Measurements from ENCODE around the gene EML6.
"Not testable (repeated sequence)": the region's sequence is repeated elsewhere in the genome, so short reads cannot be mapped to it uniquely, and the experiment has no call there.

The EML6 gene

DNA sequence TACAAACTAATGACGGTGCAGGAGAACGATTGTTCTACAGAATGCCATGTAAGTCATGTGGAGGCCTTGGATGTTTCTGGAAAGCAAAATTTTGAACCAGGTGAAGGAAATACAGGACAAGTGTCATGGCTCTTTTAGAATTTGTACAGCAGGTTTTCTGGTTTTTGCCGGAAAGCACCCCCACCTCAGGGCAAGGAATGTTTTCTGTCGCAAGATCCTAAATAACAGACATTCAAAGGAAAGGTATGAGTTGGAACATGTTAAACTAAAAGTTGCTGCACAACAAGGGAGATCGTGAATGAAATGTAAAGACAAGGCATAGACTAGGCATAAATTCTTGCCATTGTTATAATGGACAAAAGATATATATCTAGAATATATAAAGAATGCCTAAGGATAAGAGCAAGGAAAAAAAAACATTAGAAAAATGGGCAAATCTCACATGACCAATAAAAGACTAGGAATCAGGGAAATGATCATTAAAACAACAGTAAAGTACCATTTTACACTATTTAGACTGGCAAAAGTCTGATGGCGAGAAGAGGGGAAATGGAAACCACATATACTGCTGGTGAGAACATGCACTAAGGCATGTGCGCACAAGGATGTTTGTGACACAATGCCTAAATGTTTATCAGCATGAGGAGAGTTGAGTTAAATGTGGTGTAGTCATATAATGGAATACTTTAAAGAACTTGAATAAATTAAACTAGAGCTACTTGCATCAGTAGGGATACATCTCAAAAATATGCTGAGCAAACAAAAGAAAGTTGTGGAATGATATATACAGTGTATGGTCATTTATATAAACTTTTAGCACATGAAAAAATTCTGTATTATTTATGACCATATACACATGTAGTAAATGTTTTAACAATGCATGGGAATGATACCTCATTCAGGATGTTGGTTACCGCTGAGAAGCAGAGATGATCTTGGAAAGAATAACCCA is 127.0 kb downstream of the EML6 start:
- DNase-seq (ENCODE audit: low read depth) = no peak

DNA sequence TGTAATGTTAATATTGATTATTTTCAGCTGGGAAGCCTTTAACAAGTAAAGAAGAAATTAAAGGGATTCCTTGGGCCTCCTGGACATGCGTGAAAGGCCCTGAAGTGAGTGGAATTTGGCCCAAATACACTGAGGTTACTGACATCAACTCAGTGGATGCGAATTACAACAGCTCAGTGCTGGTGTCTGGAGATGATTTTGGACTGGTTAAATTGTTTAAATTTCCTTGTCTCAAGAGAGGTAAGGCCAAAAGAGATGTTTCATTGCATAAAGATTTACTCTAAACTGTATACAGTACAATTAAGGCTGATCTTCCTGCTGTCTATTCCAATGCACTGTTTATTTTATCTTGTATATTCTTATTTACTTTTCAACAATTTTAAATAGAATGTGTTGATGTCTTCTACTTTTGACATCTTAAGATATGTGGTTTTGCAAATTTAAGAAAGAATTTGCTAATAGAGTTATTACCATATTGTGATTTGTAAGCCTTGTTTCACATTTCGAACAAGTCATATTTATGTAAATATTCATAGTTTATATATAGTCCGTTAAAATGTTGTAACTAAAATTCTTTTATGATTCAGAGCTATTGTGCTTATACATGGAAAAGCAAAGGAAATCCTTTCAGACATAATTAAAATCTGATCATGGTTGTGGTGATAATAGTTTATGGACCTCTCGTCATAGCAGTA is 130.3 kb downstream of the EML6 start:
- no peak for DNase-seq (ENCODE audit: low read depth)

DNA sequence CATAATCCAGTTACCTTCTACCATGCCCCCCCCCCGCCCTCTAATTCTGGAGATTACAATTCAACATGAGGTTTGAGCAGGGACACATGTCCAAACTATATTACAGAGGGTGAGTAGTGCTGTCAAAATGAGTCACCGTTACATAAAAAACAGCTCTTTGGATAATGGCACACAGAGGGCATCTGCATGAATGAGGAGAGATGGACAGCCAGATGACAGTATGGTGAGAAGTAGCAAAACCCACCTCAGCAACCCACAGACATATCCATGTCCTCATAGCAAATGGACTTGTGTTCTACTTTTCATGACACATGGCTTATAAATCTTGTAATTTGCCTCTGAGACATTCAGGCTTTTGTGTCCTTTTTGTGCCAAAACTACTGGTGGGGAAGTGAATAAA is 132.0 kb downstream of the EML6 start:
- DNase-seq (ENCODE audit: low read depth) = no peak

DNA sequence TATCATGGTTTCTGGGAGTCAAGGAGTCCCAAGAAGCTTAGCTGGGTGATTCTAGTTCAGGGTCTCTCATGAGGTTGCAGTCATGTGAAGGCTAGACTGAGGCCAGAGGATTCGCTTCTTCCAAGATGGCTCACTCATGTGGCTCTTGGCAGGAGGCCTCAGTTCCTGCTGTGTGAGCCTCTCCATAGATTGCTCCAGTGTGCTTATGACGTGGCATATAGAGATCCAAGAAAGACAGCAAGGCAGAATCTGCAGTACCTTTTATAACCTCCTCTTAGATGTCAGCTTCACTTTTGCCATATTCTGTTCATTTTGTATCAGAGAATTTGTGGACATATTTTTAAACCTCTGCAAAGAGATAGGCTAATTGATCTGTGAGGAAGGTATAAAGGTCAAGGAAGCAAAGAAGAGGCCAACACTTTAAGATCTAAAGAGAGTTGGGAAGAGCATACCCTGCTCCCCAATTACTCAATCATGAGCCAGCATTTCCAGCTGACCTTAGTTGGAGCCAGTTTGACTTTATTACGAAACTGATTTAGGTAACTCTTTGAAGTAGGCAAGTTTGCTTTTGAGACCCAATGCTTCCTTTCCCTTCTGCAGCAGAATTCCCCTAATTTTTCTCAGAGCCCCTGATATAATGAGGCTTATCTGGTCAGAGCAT is 134.7 kb downstream of the EML6 start:
- DNase-seq (ENCODE audit: low read depth) = no peak

DNA sequence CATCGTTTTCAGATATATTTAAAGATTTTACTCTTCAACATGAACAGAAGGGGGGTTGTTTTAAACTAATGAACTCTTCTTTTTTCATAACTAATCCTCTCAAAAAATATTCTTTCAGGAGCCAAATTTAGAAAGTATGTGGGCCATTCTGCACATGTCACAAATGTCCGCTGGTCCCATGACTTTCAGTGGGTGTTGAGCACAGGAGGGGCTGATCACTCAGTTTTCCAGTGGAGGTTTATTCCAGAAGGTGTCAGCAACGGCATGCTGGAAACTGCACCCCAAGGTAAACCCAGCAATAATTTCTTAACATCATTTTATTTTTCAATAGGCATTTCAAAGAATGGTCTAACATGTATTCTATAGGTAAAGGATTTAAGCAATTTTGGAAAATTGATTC is 136.0 kb downstream of the EML6 start:
- DNase-seq (ENCODE audit: low read depth) = no peak

DNA sequence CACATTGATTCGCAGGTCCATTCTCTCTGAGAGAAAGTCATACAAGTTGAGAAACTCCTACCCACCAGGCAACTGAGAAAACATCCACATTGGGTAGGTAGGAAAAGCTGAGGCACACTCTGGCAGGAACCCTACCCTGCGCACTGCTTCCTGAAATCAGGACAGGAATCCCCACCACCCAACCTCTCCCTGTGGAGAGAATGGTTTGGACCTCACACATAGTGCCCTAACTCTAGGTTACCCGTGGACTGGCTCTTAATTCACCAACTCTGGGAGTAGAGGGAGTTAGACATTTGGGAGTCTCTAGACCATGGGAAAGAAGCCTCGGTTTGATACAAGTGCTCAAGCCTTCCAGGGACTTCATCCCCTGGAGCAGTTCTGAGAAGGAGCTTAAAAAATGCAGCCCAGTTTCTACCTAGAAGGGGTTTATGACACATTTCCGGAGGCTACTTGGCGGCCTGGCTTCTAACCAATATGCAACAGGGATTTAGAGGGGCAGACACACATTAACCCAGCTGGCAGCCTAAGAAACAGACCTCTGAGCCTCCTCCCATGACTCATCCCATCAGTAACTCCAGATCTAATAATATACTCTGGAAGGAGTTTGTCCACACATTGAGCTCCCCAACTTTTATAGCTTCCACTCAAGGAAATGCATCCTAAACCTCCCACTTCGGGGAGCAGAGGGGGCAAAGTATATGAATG is 136.7 kb downstream of the EML6 start:
- DNase-seq (ENCODE audit: low read depth) = no peak

DNA sequence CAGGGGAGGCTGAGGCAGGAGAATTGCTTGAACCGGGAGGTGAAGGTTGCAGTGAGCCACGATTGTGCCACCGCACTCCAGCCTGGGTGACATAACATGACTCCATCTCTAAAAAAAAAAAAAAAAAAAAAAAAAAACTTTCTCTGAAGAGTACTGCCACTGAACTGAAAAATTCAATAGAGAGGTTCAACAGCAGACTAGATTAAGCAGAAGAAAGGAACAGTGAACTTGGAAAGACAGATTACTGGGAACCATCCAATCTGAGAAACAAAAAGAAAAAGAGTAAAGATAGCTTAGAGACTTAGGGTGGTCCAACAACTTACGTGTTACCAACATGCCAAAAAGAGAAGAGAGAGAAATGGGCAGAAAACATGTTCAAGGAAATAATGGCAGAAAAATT is 138.8 kb downstream of the EML6 start:
- DNase-seq (ENCODE audit: low read depth) = no peak

DNA sequence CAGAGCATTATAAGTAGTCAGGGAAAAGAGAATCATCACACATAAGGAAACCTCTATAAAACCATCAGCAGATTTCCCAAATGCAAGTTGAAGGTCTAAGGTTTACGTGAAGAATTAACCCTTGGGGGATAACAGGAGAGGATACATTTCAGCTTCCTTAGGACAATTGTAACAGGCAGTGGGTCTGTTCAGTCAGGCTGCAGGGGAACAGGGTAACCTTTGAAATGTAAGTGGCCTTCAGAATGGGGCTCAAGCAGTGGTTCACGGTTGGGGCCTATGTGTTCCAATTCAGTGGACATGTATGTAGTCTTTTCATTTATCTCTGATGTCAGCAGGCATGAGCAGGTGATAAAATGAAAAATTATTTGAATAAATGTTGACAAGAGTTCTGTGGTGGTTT is 139.3 kb downstream of the EML6 start:
- DNase-seq (ENCODE audit: low read depth) = no peak

DNA sequence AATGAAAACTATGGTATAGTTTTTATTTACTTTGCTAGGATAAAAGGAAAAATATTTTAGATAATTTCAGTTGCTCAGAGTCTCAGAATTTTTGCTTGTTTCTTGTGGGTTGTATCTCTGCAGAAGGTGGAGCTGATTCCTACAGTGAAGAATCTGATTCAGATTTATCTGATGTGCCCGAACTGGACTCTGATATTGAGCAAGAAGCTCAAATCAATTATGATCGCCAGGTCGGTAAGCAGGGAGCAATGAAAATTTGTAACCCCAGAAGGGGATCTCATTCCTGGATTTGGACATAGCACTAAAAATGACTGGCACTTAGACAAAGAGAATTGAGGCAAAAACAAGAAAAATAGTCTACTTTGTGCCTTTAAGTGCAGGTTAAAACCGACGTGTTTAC is 140.2 kb downstream of the EML6 start:
- no peak for DNase-seq (ENCODE audit: low read depth)

DNA sequence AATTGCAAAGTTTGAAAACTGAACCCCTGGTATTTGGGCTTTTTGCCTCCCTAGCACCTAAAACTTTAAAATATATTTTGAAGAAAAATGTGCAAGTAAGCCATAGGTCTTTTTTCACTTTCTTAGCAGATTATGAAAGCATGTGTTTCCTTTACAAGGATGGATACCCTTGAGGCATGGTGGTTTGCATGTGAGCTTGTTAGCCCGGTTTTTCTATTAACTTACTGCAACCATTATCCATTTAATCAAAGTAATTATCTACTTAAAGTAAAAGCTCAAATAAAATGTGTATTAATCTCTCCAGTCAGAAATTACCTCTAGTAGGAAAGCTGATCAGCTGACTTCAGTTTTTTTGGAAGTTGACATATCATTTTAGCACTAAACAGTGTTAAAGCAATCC is 140.6 kb downstream of the EML6 start:
- no peak for DNase-seq (ENCODE audit: low read depth)

DNA sequence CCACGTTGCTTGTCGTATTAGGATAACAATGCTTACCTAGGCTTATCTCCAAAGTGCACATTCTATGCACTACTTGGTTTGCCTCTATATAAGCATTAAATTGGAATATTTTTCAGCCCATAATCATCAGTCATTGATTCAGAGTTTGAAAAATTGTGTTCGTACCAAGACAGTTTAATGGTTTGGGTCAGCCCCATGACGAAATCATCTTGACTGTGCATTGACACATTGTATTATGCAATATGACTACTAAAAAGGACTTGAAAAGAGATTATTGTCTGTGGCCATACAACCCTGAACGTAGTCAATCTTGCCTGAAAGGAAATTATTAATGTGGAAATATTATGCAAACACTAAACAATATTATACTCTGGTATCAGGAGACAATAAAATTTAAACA is 141.3 kb downstream of the EML6 start:
- no peak for DNase-seq (ENCODE audit: low read depth)

DNA sequence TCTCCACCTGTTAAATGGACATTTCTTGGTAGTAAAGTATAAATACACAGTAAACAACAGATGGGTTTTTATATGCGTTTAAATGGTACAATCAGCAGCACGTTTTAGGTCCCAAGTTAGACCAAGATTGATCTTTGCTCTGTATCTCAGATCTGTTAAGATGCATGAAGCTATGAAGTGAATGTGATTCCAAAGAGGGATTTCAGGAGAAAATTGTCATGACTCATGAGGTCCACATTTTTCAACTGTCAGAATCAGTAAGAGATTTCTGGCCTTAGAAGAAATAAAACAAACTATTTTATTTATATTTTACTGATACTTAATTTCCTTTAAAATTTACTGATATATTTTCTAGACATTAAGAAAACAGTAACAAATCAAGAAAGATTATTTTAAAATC is 142.7 kb downstream of the EML6 start:
- no peak for DNase-seq (ENCODE audit: low read depth)

DNA sequence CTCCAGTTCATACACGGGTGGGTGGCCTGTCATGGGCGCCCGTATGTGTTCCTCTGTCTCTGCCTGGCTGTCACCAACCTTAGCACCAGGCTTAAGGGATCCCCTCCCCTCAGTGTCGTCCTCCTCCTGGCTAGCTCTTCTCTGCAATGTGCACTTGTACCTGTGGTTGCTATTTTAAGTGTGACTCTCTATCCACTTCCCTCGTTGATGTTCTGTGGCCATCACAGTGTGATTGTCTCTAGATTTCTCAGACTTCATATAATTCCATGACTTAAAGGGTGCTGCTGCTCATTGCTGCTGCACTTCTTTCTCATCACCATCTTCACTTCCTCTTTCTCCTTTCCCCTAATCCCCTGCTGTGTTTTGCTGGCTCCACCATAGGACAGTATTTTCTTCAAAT is 143.4 kb downstream of the EML6 start:
- no peak for DNase-seq (ENCODE audit: low read depth)

DNA sequence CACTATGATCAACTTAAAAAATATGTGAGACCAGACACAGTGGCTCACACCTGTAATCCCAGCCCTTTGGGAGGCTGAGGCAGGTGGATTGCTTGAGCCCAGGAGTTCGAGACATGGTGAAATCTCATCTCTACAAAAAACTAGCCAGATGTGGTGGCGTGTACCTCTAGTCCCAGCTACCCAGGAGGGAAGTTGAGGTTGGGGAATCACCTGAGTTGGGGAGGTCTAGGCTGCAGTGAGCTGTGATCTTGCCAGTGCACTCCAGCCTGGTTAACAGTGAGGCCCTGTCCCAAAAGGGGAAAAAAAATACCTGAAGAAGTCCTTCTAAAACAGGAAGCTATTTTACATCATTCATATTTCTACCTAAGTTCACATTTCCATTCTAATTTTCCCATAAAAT is 144.0 kb downstream of the EML6 start:
- DNase-seq (ENCODE audit: low read depth) = no peak

DNA sequence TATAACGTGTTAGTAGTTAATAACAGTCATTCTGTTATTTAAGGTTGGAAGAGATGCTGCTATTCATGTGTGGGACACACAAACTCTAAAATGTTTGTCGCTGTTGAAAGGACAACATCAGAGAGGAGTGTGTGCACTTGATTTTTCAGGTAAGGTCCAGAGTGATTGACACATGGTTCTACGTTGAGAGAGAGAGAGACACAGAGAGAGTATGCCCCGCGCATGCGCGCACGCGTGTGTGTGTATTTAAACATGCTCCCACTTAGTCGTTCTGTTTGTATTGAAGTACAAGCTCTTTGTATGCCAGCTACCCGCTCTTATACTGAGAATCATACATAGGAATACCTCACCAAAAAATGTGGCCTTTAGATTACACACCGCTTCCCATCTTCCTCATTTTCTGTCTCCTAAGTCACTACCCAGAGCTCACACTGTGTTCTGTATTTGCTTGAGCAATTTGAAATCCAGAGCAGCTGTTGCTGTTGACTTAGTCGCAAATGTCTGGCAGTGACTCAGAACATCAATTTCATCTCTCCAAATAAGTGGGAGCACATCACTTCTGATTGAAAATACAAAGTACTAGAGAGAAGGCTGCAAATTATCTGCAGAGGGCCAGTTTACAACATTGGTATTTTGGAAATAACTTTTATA is 148.1 kb downstream of the EML6 start:
- no peak for DNase-seq (ENCODE audit: low read depth)

DNA sequence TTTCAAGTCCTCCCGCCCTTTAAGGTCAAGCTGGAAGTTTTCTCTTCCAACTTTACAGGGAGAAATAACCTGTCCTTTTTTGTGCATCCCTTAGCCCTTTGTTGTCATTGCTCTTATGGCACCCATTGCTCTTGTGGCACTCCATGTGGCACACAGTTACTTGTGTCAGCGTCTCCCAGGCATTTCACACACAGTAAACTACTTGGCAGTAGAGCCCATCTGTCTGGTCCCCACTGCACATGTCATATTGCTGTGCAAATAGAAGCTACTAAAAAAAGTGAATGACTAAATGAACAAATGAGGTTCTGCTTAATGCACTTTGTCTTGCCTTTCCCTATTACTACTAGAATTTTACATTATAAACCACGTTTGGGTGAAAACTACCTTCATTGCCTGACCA is 149.3 kb downstream of the EML6 start:
- DNase-seq (ENCODE audit: low read depth) = no peak

DNA sequence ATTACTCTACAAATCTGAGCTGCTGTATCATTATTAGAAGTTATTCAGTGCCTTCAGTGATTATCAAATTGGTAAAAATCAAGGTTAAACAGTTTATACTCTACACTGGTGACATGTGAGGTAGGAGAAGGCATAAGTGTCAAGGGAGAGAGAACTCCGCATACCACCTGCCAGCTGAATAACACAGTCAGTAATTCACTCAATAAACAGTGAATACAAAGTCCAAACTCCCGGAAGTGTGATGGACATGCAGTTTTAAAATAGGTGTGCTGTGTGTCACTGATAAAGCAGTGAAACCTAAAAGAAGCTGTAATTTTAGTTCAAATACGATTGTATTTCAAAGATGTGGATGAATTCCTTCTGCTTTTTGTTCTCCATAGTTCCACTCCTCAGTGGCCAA is 149.8 kb downstream of the EML6 start:
- not testable (repeated sequence) for DNase-seq (ENCODE audit: low read depth)

DNA sequence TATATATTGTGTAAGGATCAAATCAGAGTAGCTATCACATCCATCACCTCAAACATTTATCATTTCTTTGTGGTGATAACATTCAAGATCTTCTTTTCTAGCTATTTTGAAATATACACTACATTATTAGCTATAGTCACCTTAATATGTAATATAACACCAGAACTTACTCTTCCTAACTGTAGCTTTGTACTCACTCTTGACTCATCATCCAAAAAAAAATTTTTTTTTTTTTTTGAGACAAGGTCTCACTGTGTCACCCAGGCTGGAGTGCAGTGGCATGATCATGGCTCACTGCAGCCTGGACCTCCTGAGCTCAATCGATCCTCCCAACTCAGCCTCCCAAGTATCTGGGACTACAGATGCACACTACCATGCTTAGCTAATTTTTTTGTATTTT is 153.3 kb downstream of the EML6 start:
- DNase-seq (ENCODE audit: low read depth) = no peak

DNA sequence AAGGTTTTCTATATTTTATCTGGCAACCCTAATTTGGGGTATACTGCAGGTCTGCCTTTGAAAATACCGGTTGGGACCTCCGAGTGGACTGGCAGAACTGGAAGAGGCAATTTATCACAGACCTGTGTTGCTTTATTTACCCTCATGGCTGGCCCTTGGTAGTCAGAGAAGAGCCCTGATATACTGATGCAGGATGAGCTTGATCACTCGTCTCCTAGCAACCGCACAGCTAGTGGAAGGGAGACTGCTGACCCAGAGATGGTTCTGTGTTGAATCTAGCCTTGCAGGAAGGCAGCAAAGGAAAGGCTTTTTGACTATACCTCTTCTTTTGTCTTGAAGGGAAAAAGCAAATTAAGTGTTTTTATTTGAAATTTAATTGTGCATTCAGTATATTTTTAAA is 154.7 kb downstream of the EML6 start:
- DNase-seq (ENCODE audit: low read depth) = no peak

DNA sequence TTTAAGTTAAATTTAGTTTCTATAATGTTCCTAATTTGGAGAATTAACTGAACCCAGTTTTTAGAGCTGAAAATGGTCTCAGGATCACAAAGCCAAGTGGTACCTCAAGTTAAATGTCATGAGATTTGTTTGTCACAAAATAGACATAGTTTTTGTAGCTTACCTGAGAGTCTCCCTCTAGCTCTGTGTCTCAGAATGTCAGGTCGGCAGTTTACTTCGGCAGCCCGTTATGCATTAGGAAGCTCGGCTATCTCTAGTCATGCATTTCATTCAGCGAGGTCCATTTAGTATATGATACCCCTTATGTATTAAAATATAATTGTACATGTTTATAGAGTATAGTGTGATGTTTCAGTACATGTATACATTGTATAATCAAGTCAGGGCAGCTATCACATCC is 155.6 kb downstream of the EML6 start:
- DNase-seq (ENCODE audit: low read depth) = no peak

DNA sequence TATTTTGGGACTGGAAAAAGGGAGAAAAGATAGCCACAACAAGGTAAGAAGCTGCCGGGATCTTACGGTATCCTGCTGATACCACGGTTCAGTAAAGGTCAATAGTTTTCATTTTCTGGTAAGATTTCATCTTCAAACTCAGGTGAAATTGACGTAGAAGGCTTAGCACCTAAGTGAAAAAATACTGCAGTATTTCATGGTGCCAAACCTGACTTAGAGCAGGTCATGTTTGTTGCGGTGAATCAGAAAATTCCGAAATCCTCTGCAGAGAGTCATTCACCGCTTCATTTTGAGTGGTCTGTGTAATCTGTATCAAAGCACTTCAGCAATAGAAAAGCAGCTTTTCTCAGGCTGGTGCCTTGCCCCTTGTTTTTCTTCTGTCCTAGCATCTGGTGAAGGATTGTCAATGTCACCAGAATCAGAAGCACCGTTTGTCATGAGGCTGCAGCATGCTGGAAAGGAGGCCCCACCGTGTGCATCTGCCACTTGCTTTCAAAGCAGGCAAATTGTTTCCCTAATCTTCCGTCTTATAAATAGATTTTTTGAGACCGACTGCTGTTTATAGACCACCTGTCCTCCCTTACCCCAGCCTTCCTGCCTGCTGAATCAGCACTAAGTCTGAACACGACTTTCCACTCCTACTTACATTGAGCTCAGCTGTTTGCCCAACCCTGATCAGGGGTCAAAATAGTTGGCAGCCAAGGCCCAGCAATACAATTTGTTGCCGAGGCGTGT is 156.3 kb downstream of the EML6 start:
- DNase-seq (ENCODE audit: low read depth) = no peak

All from activated T-cell treated with anti-CD3 and anti-CD28 coated beads for 1 hour (primary cell).